Right lobe of liver (tissue), 6 donors: ENCODE measurements around the gene SMCO2. TPM values are rescaled to one million over a fixed set of nuclear protein-coding genes. Genes with fewer than 3 reads are reported as not detected.
A peak's percentile ranks its signal among the peaks of the same experiment; 100 is the strongest.

Source experiments
- ATAC-seq, 4 donors: fragments of 200-7000 bp; cut with Tn5 transposase; one replicate each; pipeline ENCODE4 v1.9.1; 2020; ENCODE audit warnings: mild to moderate bottlenecking in 4 of 4, moderate library complexity in 4 of 4
- DNase-seq, 3 donors: peaks; one replicate each; pipeline ENCODE4 v3.0.0-alpha.2; 2020
- H3K27ac ChIP-seq, 3 donors: fragments of 200-600 bp; one replicate each; pipeline ENCODE4 v1.8.0; 2022
- H3K27me3 ChIP-seq, 2 donors: fragments of 200-600 bp; one replicate each; pipeline ENCODE4 v1.8.0; 2022
- H3K36me3 ChIP-seq, 4 donors: fragments of 200-600 bp; sonication (generic) in 1 of 4; one replicate each; pipeline versions ENCODE4 v1.5.1 to v1.8.0; 2017 to 2022; ENCODE audit warnings: control low read depth in 1 of 4
- H3K4me1 ChIP-seq, 4 donors: fragments of 200-600 bp; sonication (generic) in 1 of 4; one replicate each; pipeline versions ENCODE4 v1.5.1 to v1.8.0; 2017 to 2022; ENCODE audit warnings: control low read depth in 1 of 4
- H3K4me3 ChIP-seq, 3 donors: fragments of 200-600 bp; one replicate each; pipeline ENCODE4 v1.8.0; 2022
- H3K9me3 ChIP-seq, 4 donors: fragments of 200-600 bp; sonication (generic) in 1 of 4; one replicate each; pipeline versions ENCODE4 v1.5.1 to v1.8.0; 2017 to 2022; ENCODE audit warnings: control low read depth in 1 of 4
- CTCF ChIP-seq, 4 donors: fragments of 200-600 bp in 3 of 4; fragments of 450-650 bp in 1 of 4; IDR thresholded peaks; one replicate each; pipeline versions ENCODE4 v1.5.1 to v1.8.0; 2016 to 2022; ENCODE audit warnings: antibody characterized with exemption in 4 of 4, mild to moderate bottlenecking in 2 of 4
- POLR2A ChIP-seq: fragments of 450-650 bp; IDR thresholded peaks from one replicate; pipeline ENCODE4 v1.6.1; 2017; ENCODE audit warnings: antibody characterized with exemption, mild to moderate bottlenecking
- WGBS: methylation state at CpG from one replicate; pipeline ENCODE4 v1.1.6; 2018; ENCODE audit warnings: low coverage, low lambda C conversion rate; ENCODE audit not compliant: insufficient coverage; ENCODE audit errors: missing lambda C conversion rate; 5-methylcytosine and 5-hydroxymethylcytosine counted together
- intact Hi-C, 2 donors: fragments of 100-400 bp; cut with DNase I; formaldehyde crosslinking; loops; one replicate each; pipeline versions ENCODE4 v1.11.2 to v1.14.1; 2022
- total RNA-seq, 6 experiments: library from RNA; depleted of rRNA in 2 of 6; stranded (reverse); fragments of >200 nt in 2 of 6; fragmentation: NEBNext Ultra II Directional in 3 of 6; extraction: Animal tissue kit (Norgen Biotek cat#: 25700) in 3 of 6; gene quantifications; one replicate each; pipeline versions ENCODE4 v1.1.0 to v1.2.4, GENCODE V29; 2016 to 2023
- donor health status: DM: no; HTN: yes; CAD: no.
- donor health status: DM: no; HTN: no; CAD: no.
- donor health status: DM: no; HTN: no; CAD: no.
- donor health status: DM: no; HTN: yes; CAD: no.
- donor health status: DM: no; HTN: yes; CAD: no.

Gene SMCO2
- total RNA-seq, 6 experiments from 2014 or later, result 0.31 TPM; not detected in 5

- no peak overlapping the region for H3K4me3 ChIP-seq
- no peaks in the 10 kb centered on the region for H3K9me3 ChIP-seq
- TF ChIP-seq POLR2A (no peak), CTCF (IDR thresholded peaks at IDR 0.05) (no peak)
- DNase-seq (no peak), ATAC-seq (no peak)
- intact Hi-C loops, result no loop called here
- no peaks in the 10 kb centered on the region for H3K36me3 ChIP-seq
- H3K27ac ChIP-seq, result no peak overlapping the region
- 96% methylated on average over 6 of the region's 6 CpGs for WGBS
- peaks cover 0 to 4% (median 0%) of the 10 kb centered on the region in 4 donors for H3K4me1 ChIP-seq
- no peaks in the 10 kb centered on the region for H3K27me3 ChIP-seq
These were observed 88.8 kb downstream of the SMCO2 start for GRCh38 chr12:27535318-27535717.

GRCh38 chr12:27537855-27538675, 91.5 kb downstream of the SMCO2 start:
- Histone ChIP-seq H3K27me3 (no peaks in the 10 kb centered on the region), H3K4me3 (no peak overlapping the region), H3K4me1 (peaks cover 0 to 4% (median 1%) of the 10 kb centered on the region in 4 donors), H3K9me3 (no peaks in the 10 kb centered on the region), H3K27ac (no peak overlapping the region), H3K36me3 (no peaks in the 10 kb centered on the region)
- ATAC-seq (no peak), DNase-seq (no peak)
- TF ChIP-seq CTCF (IDR thresholded peaks at IDR 0.05), result no peak
- TF ChIP-seq POLR2A, result no peak
- 76% methylated on average over 8 of the region's 8 CpGs for WGBS
- intact Hi-C loops, result no loop called here

GRCh38 chr12:27539191-27539631, 92.7 kb downstream of the SMCO2 start:
- 38% methylated on average over 4 of the region's 4 CpGs for WGBS
- H3K9me3 ChIP-seq, result no peaks in the 10 kb centered on the region
- H3K4me1 ChIP-seq, result peaks cover 0 to 14% (median 1%) of the 10 kb centered on the region in 4 donors
- TF ChIP-seq POLR2A (no peak), CTCF (IDR thresholded peaks at IDR 0.05) (no peak)
- no peak overlapping the region for H3K4me3 ChIP-seq
- H3K27ac ChIP-seq, result no peak overlapping the region
- intact Hi-C loops, result no loop called here
- no peaks in the 10 kb centered on the region for H3K36me3 ChIP-seq
- ATAC-seq (peak; percentile 38 to 77 (median 56)), DNase-seq (no peak)
- no peaks in the 10 kb centered on the region for H3K27me3 ChIP-seq

- no peak for TF ChIP-seq POLR2A
- TF ChIP-seq CTCF (IDR thresholded peaks at IDR 0.05), result no peak
- peaks cover 0 to 25% (median 4%) of the 10 kb centered on the region in 4 donors for H3K4me1 ChIP-seq
- no peak for DNase-seq
These were observed 94.6 kb downstream of the SMCO2 start for GRCh38 chr12:27541031-27541719.

More at GRCh38 chr12:27541031-27541719, 94.6 kb downstream of the SMCO2 start:
- H3K9me3 ChIP-seq, result no peaks in the 10 kb centered on the region
- H3K36me3 ChIP-seq, result no peaks in the 10 kb centered on the region
- H3K27ac ChIP-seq, result no peak overlapping the region
- 78% methylated on average over 7 of the region's 8 CpGs for WGBS
- no peak overlapping the region for H3K4me3 ChIP-seq
- intact Hi-C loops, result no loop called here
- ATAC-seq, result peak in 1 of 4 donors; percentile 4
- no peaks in the 10 kb centered on the region for H3K27me3 ChIP-seq
